Activated CD4-positive, alpha-beta T cell treated with anti-CD3 and anti-CD28 coated beads, Interleukin-2, amount 10 ng/mL, durations not matched to agents 7 days and 5 days (primary cell): ENCODE results near the gene ORAI2. TPM values are rescaled to one million over a fixed set of nuclear protein-coding genes. Genes with fewer than 3 reads are reported as not detected.

Experiments
- CTCF ChIA-PET: fragments of 350-600 bp; sonication (Branson Sonifier 250); formaldehyde crosslinking; loops from one replicate; lab custom pipeline; 2021; ENCODE audit warnings: antibody characterized with exemption; lab: Charles Lee
- POLR2A ChIA-PET: fragments of 350-600 bp; sonication (Branson Sonifier 250); formaldehyde crosslinking; loops from one replicate; lab custom pipeline; 2021; ENCODE audit warnings: antibody characterized with exemption; lab: Charles Lee
- DNase-seq: peaks from one replicate; pipeline ENCODE4 v3.0.0-alpha.2; 2020
- H3K27ac Mint-ChIP-seq: one replicate; pipeline ENCODE4 v1.8.0; 2021; ENCODE audit warnings: mild to moderate bottlenecking, moderate library complexity, mixed read lengths
- H3K27me3 Mint-ChIP-seq: one replicate; pipeline ENCODE4 v1.8.0; 2021; ENCODE audit warnings: mixed read lengths
- H3K36me3 Mint-ChIP-seq: one replicate; pipeline ENCODE4 v1.8.0; 2021; ENCODE audit warnings: low read depth, mixed read lengths
- H3K4me1 Mint-ChIP-seq: one replicate; pipeline ENCODE4 v1.8.0; 2021; ENCODE audit warnings: mixed read lengths
- H3K4me3 Mint-ChIP-seq: one replicate; pipeline ENCODE4 v1.8.0; 2021; ENCODE audit warnings: mild to moderate bottlenecking, moderate library complexity, mixed read lengths
- H3K9me3 Mint-ChIP-seq: one replicate; pipeline ENCODE4 v1.8.0; 2021; ENCODE audit warnings: mixed read lengths
- total RNA-seq, 2 experiments: library from RNA; stranded (reverse); gene quantifications; one replicate each; pipeline ENCODE4 v1.2.3, GENCODE V29; 2021

The ORAI2 gene
- total RNA-seq, 2 experiments from 2014 or later = 61.2 to 63.7 TPM

DNA sequence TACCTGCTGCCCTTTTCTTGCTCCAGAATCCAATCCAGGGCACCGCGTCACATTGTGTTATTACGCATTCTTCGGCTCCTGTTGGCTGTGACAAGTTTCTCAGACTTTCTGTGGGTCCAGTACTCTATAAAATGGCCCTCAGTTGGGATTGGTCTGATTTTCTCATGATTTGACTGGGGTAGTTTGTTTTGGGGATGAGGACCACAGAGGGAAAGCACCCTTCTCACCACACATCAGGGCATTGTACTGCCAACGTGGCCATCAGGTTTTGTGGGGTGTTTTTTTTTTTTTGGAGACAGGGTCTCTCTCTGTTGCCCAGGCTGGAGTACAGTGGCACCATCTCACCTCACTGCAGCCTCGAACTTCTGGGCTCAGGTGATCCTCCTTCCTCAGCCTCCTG lies 17.0 kb upstream of the ORAI2 start:
- H3K4me3 Mint-ChIP-seq = peak overlapping the region; percentile 63
- H3K9me3 Mint-ChIP-seq = no peaks in the 10 kb centered on the region
- peak overlapping the region; percentile 99 for H3K27ac Mint-ChIP-seq
- H3K4me1 Mint-ChIP-seq = peaks cover 76% of the 10 kb centered on the region
- H3K36me3 Mint-ChIP-seq = peaks cover 67% of the 10 kb centered on the region
- POLR2A ChIA-PET = interaction anchor here (1.4 to 1.9 kb wide), 2 partner anchors 10 to 17 kb away, joined by 6 to 10 read pairs; partner anchors contain the start of gene ORAI2
- DNase-seq = no peak
- CTCF ChIA-PET = interaction anchor here (0.7 to 2.9 kb wide), 9 partner anchors 10 to 791 kb away, joined by 3 to 16 read pairs (median 6); partner anchors contain the start of gene ORAI2
- no peaks in the 10 kb centered on the region for H3K27me3 Mint-ChIP-seq

DNA sequence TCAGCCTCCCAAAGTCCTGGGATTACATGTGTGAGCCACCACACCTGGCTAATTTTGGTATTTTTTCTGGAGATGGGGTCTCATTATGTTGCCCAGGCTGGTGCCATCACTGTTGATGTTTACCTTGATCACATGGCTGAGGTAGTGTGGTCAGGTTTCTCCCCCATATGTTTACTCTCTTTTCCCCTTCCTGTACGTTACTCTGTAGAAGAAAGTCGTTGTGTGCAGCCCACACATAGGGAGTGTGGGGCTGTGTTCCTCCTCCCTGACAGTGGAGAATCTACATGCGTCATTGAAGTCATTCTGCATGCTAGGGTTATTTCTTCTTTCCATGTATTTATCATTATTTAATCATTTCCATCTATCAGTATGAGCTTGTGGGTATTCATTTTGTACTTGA lies 16.3 kb upstream of the ORAI2 start:
- no peak for DNase-seq
- ChIA-PET POLR2A (interaction anchor here (0.6 kb wide), 2 partner anchors 8 to 19 kb away, joined by 3 to 5 read pairs; no protein-coding TSS in a partner anchor), CTCF (interaction anchor here (0.7 to 2.7 kb wide), 4 partner anchors 11 to 19 kb away, joined by 3 to 16 read pairs (median 6); partner anchors contain the start of gene ORAI2)
- H3K9me3 Mint-ChIP-seq = no peaks in the 10 kb centered on the region
- peak overlapping the region; percentile 99 for H3K27ac Mint-ChIP-seq
- H3K27me3 Mint-ChIP-seq = no peaks in the 10 kb centered on the region
- H3K4me1 Mint-ChIP-seq = peaks cover 80% of the 10 kb centered on the region
- peaks cover 66% of the 10 kb centered on the region for H3K36me3 Mint-ChIP-seq
- peak overlapping the region; percentile 23 for H3K4me3 Mint-ChIP-seq

DNA sequence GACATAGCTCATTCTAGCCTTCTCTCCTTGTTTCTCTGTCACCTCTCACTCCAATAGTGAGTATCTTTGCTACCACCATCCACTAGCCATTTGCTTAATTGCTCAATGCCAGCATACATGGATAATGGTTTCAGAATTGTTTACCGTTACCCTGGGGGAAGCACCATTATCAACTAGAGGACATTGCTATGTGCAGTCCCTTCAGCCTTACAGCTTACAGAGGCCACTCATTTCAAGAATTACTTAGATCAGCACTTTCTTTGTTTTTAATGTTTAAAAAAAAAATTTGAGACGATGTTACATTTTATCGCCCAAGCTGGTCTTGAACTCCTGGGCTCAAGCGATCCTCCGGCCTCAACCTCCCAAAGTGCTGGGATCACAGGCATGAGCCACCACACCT lies 14.8 kb upstream of the ORAI2 start:
- ChIA-PET CTCF (no interaction called here), POLR2A (no interaction called here)
- Mint-ChIP-seq H3K4me3 (no peak overlapping the region), H3K27me3 (no peaks in the 10 kb centered on the region), H3K36me3 (peaks cover 69% of the 10 kb centered on the region), H3K27ac (peak overlapping the region; percentile 99), H3K9me3 (no peaks in the 10 kb centered on the region), H3K4me1 (peaks cover 78% of the 10 kb centered on the region)
- DNase-seq = no peak

DNA sequence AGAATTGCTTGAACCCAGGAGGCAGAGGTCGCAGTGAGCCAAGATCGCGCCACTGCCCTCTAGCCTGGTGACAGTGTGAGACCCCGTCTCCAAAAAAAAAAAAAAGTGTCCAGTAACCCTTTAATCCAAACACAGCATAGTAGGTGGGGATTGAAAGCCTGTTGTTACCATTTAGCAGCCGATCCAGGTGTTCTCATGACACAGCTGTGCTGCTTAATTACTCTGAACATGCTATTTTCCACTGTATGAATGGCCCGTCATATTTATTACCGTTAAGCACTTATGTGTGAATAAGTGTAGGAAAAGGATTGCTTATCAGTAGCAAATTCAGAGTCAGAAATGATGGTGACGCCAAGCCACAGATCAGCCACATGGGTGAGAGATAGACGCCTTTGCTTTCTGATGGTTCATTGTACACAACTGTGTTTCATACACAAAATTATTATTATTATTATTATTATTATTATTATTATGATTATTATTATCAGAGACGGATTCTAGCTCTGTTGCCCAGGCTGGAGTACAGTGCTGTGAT lies 11.6 kb upstream of the ORAI2 start:
- Mint-ChIP-seq H3K27ac (no peak overlapping the region), H3K4me3 (no peak overlapping the region), H3K4me1 (peaks cover 78% of the 10 kb centered on the region), H3K27me3 (no peaks in the 10 kb centered on the region), H3K36me3 (peaks cover 70% of the 10 kb centered on the region), H3K9me3 (no peaks in the 10 kb centered on the region)
- POLR2A ChIA-PET = no interaction called here
- DNase-seq = no peak
- CTCF ChIA-PET = interaction anchor here (0.6 kb wide), 1 partner anchor 9 kb away, joined by 6 read pairs; no protein-coding TSS in a partner anchor

DNA sequence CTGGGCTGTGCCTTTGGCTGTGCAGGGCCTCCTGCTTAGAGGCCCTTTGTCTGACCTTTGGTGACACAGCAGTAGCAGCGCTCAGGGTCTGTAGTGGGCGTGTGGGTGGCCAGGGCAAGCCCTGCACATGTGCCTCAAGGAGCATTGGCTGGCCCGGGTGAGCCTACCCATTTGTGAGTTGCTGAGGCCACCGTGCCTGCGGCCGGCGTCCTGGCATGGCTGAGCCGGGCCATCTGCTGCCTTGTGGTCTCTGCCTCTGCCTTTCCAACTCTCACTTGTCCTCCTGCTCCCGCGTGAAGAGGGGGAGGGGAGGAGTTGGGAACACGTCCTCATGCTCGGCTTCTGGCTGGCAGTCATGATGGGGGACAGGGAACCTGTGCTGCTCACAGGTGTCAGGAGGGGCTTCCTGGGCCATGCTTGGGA lies 9.2 kb upstream of the ORAI2 start:
- CTCF ChIA-PET = interaction anchor here (1.1 to 3.0 kb wide), 2 partner anchors 8 to 10 kb away, joined by 3 to 9 read pairs; partner anchors contain the start of gene ORAI2
- peak overlapping the region; percentile 100 for H3K27ac Mint-ChIP-seq
- no peak overlapping the region for H3K4me3 Mint-ChIP-seq
- no peaks in the 10 kb centered on the region for H3K9me3 Mint-ChIP-seq
- H3K36me3 Mint-ChIP-seq = peaks cover 66% of the 10 kb centered on the region
- no peaks in the 10 kb centered on the region for H3K27me3 Mint-ChIP-seq
- POLR2A ChIA-PET = no interaction called here
- DNase-seq = no peak
- peaks cover 78% of the 10 kb centered on the region for H3K4me1 Mint-ChIP-seq

DNA sequence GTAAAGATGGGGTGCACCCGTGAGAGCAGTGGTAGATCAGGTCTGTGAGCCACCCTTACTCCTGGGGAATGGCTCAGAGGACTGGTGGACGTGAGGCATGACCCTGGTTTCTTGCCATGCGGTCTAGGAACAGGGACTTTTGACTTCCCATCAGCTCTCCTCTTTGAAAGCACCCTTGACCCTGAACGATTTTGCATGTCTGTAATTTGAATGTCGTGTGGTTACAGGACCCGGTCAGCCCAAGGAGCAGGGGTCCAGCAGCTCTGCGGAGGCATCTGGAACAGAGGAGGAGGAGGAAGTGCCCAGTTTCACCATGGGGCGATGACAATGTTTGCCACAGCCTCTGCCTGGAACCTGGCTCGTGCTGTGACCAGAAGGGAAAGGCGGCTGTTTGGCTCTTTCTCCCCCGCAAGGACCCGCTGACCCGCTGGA lies 8.6 kb upstream of the ORAI2 start:
- peak overlapping the region; percentile 100 for H3K27ac Mint-ChIP-seq
- ChIA-PET CTCF (interaction anchor here (1.1 to 3.0 kb wide), 2 partner anchors 9 to 10 kb away, joined by 3 to 9 read pairs; partner anchors contain the start of gene ORAI2), POLR2A (no interaction called here)
- H3K4me3 Mint-ChIP-seq = peak overlapping the region; percentile 81
- peaks cover 80% of the 10 kb centered on the region for H3K4me1 Mint-ChIP-seq
- DNase-seq = no peak
- no peaks in the 10 kb centered on the region for H3K9me3 Mint-ChIP-seq
- peaks cover 68% of the 10 kb centered on the region for H3K36me3 Mint-ChIP-seq
- H3K27me3 Mint-ChIP-seq = no peaks in the 10 kb centered on the region

DNA sequence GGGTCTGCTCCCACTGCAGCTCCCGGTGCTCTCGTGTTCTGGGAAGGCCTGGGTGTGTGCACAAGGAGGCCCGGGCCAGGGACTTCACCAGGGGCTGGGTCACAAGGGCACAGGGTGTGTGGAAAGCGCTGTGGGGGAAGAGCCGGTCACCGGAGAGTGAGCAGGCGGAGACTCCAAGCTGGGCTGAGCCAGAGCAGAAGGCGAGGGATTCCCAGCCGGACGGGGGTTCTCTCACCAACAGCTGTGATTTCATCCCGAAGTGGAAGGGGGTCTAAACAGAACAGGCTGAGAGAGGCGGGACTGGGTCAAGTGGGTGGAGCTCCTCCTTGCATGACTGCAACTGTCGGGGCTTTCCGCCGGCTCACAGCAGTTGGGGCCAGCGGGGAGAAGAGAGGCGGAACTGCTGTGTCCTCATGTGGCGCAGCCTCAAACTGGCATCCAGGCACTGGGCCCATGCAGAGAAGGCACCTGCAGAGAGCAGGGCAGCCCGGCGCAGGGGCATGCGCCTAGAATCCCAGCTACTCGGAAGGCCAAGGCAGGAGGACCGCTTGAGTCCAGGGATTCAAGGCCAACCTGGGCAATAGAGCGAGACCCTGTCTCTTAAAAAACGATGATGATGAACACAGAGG lies 7.6 kb upstream of the ORAI2 start:
- ChIA-PET POLR2A (interaction anchor here (0.6 to 2.0 kb wide), 3 partner anchors 9 to 11 kb away, joined by 5 to 10 read pairs (median 5); no protein-coding TSS in a partner anchor), CTCF (interaction anchor here (0.6 to 3.6 kb wide), 9 partner anchors 9 to 130 kb away, joined by 3 to 20 read pairs (median 7); partner anchors contain the start of genes ALKBH4, LRWD1 and ORAI2)
- Mint-ChIP-seq H3K4me1 (peaks cover 80% of the 10 kb centered on the region), H3K9me3 (no peaks in the 10 kb centered on the region), H3K27ac (peak overlapping the region; percentile 100), H3K27me3 (no peaks in the 10 kb centered on the region), H3K4me3 (peak overlapping the region; percentile 81), H3K36me3 (peaks cover 61% of the 10 kb centered on the region)
- peak; percentile 80 for DNase-seq

DNA sequence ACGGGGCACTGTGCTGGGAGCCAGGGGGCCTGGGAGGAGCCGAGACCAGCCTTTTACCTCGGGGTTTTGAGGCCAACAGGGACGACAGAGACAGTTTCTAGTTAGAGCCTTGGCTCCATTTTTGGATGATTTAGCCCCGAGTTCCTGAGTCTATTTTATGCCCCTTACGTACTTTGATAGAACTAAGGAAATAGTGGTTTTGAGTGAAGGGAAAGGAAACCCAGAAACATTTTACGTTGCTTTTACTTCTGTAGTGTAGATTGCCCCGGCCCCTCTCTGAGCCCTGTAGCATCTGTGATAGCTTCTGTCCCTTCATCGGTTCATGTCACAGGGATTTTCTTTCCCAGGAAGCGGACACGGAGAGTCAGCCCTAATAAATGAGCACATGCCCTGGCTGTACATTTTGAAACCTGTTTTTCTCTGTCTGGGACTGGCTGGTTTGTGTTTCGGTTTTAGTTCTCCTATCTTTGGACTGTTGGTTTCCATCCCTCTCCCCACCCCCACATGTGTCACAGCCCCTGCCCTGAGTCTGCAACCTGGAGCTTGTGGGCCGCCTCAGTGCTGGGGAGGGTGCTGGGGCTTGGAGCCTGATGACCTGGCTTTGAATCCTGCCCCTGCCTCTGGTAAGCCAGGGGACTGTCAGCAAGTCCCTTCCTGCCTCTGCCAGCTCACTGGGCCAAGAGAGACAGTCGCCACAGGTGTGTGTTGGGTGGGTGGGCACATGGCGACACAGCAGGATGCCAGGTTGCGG lies 6.9 kb upstream of the ORAI2 start:
- Mint-ChIP-seq H3K27me3 (no peaks in the 10 kb centered on the region), H3K36me3 (peaks cover 57% of the 10 kb centered on the region), H3K27ac (peak overlapping the region; percentile 100), H3K9me3 (no peaks in the 10 kb centered on the region), H3K4me1 (peaks cover 81% of the 10 kb centered on the region), H3K4me3 (peak overlapping the region; percentile 81)
- CTCF ChIA-PET = interaction anchor here (0.5 to 3.6 kb wide), 8 partner anchors 8 to 551 kb away, joined by 3 to 20 read pairs (median 8); partner anchors contain the start of genes ALKBH4, LRWD1 and ORAI2
- DNase-seq = peak; percentile 83
- POLR2A ChIA-PET = interaction anchor here (2.0 kb wide), 1 partner anchor 10 kb away, joined by 10 read pairs; no protein-coding TSS in a partner anchor

DNA sequence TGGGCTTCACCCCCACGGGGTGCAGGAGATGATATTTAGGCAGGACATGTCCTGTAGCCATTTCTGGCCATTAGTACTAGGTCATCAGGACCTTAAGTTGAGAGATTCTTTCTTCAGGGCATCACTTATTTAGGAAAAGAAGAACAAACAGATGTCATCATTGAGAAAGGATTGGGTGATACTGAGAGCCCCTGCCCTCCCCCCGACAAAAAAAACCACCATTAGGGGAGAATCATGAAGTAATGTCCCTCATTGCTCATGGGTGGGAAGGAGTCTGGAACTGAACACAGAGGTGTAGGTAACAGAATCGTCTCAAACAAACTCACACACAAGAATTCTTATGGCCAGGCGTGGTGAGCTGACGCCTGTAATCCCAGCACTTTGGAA lies 6.4 kb upstream of the ORAI2 start:
- ChIA-PET POLR2A (interaction anchor here (2.0 kb wide), 1 partner anchor 11 kb away, joined by 10 read pairs; no protein-coding TSS in a partner anchor), CTCF (interaction anchor here (1.2 to 3.6 kb wide), 6 partner anchors 9 to 38 kb away, joined by 4 to 20 read pairs (median 9); partner anchors contain the start of genes ALKBH4 and LRWD1)
- peak overlapping the region; percentile 100 for H3K27ac Mint-ChIP-seq
- no peaks in the 10 kb centered on the region for H3K9me3 Mint-ChIP-seq
- peaks cover 83% of the 10 kb centered on the region for H3K4me1 Mint-ChIP-seq
- peaks cover 53% of the 10 kb centered on the region for H3K36me3 Mint-ChIP-seq
- DNase-seq = no peak
- no peaks in the 10 kb centered on the region for H3K27me3 Mint-ChIP-seq
- H3K4me3 Mint-ChIP-seq = peak overlapping the region; percentile 81

DNA sequence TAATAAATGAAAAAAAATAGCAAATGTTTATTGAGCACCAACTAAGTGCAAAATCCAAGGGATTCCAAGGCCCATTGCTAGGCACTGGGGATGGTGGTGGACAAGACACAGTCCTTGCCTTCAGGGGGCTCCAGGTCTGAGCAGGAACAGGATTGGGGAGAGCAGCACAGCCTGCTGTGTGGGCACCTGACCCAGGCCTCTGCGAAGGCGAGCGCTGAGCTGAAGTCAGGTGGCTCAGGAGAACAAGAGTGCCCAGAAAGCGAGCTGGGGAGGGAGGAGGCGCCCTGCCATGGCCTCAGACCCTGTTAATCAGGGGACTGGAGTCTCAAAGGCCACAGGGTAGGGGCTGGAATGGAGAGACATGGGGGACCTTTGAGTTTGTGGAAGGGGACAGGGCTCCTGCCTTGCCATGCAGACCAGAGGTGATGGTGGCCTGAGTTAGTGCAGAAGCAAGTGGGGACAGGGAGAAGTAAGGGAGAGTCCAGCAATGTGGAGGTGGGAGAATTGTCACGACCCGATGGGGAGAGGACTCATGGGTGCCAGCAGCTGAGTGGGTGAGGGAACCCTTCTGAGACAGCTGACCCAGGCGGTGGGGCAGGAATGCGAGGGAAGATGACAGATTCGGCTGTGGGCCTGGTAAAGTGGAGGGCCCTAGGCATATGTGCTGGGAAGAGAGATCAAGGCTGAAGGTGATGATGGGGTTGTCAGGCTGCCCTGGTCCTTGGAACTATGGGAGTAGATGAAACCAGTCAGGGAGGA lies 4.1 kb upstream of the ORAI2 start:
- Mint-ChIP-seq H3K27ac (peak overlapping the region; percentile 81), H3K36me3 (peaks cover 42% of the 10 kb centered on the region), H3K4me3 (no peak overlapping the region), H3K27me3 (no peaks in the 10 kb centered on the region), H3K4me1 (peaks cover 81% of the 10 kb centered on the region), H3K9me3 (no peaks in the 10 kb centered on the region)
- ChIA-PET POLR2A (no interaction called here), CTCF (interaction anchor here (0.9 to 2.1 kb wide), 4 partner anchors 9 to 25 kb away, joined by 3 to 6 read pairs (median 4); no protein-coding TSS in a partner anchor)
- no peak for DNase-seq

DNA sequence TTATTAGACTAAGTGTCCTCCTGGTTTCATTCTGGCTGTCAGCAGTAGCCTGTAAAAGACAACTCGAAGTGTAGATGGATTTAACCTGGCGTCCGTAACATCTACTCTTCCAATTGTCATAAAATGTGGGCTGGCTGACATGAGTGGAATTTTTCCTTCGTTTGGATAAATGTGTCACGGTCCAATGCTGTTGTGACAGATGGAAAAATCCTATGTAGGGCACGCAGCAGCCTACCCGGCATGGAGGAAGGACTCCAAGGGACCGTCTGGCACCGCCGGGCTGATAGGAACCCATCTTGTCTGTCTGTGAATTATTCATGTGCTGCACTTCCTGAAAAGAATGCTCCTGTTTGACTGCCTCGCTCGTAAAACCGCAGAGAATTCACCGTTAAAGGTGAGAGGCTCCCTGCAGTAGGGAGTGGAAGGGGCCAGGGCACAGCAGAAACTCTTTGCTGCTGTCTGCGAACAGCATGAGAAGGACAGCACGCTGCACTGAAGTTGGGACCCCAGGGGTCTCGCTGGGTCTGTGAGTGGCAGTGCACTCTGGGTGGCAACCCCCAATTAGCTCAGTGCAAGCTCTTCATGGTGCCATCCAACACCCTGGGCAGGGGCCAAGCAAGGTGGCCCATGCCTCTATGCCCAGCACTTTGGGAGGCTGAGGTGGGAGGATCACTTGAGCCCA lies 1.6 kb upstream of the ORAI2 start:
- peaks cover 34% of the 10 kb centered on the region for H3K36me3 Mint-ChIP-seq
- no peaks in the 10 kb centered on the region for H3K9me3 Mint-ChIP-seq

More for the DNA sequence above, 1.6 kb upstream of the ORAI2 start:
- ChIA-PET POLR2A (no interaction called here), CTCF (interaction anchor here (0.6 to 2.1 kb wide), 3 partner anchors 16 to 1581 kb away, joined by 4 to 16 read pairs (median 5); no protein-coding TSS in a partner anchor)
- peaks cover 70% of the 10 kb centered on the region for H3K4me1 Mint-ChIP-seq
- H3K27ac Mint-ChIP-seq = peak overlapping the region; percentile 94
- no peaks in the 10 kb centered on the region for H3K27me3 Mint-ChIP-seq
- DNase-seq = peak; percentile 67
- peak overlapping the region; percentile 75 for H3K4me3 Mint-ChIP-seq
